DMS79 (cell line): ENCODE results near the gene MTSS2.

Experiments used
- DNase-seq: peaks from one replicate; lab custom pipeline; 2025; lab: John Stamatoyannopoulos, UW

MTSS2 gene

GRCh38 chr16:70715055-70715858, 29.4 kb upstream of the MTSS2 start:
- DNase-seq, result peak; percentile 64

GRCh38 chr16:70714581-70715054, 28.8 kb upstream of the MTSS2 start:
- DNase-seq, result no peak

GRCh38 chr16:70713824-70714223, 28.0 kb upstream of the MTSS2 start:
- no peak for DNase-seq

GRCh38 chr16:70713342-70713741, 27.5 kb upstream of the MTSS2 start:
- DNase-seq, result no peak

GRCh38 chr16:70712942-70713341, 27.1 kb upstream of the MTSS2 start:
- no peak for DNase-seq

- no peak for DNase-seq
These were observed 26.5 kb upstream of the MTSS2 start for GRCh38 chr16:70712359-70712758.

- DNase-seq, result peak; percentile 64
These were observed 25.6 kb upstream of the MTSS2 start for GRCh38 chr16:70711211-70712031.

GRCh38 chr16:70710422-70711210, 24.8 kb upstream of the MTSS2 start:
- no peak for DNase-seq

- DNase-seq, result no peak
These were observed 24.1 kb upstream of the MTSS2 start for GRCh38 chr16:70709942-70710341.

GRCh38 chr16:70709457-70709856, 23.6 kb upstream of the MTSS2 start:
- DNase-seq, result no peak

GRCh38 chr16:70708366-70709246, 22.8 kb upstream of the MTSS2 start:
- DNase-seq, result no peak

GRCh38 chr16:70706948-70707465, 21.2 kb upstream of the MTSS2 start:
- no peak for DNase-seq

- no peak for DNase-seq
These were observed 19.2 kb upstream of the MTSS2 start for GRCh38 chr16:70705056-70705455.

- no peak for DNase-seq
These were observed 18.7 kb upstream of the MTSS2 start for GRCh38 chr16:70704586-70704985.

GRCh38 chr16:70703835-70704381, 18.1 kb upstream of the MTSS2 start:
- DNase-seq, result no peak

GRCh38 chr16:70703041-70703834, 17.4 kb upstream of the MTSS2 start:
- DNase-seq, result no peak

- DNase-seq, result no peak
These were observed 16.8 kb upstream of the MTSS2 start for GRCh38 chr16:70702624-70703023.

- DNase-seq, result no peak
These were observed 16.1 kb upstream of the MTSS2 start for GRCh38 chr16:70701998-70702397.

GRCh38 chr16:70701596-70701995, 15.7 kb upstream of the MTSS2 start:
- no peak for DNase-seq

- DNase-seq, result no peak
These were observed 15.2 kb upstream of the MTSS2 start for GRCh38 chr16:70701036-70701435.
